PC-3 (cell line): ENCODE results near the gene PHF21B.

Source experiments
- EZH2phosphoT487 ChIP-seq: fragments of 300-600 bp; sonication (generic); IDR thresholded peaks from 2 replicates; pipeline ENCODE4 v1.6.1; 2018; ENCODE audit warnings: mild to moderate bottlenecking, antibody characterized with exemption, low read length, borderline replicate concordance
- TF ChIP-seq, protein P1 (sequence below): fragments of 300-600 bp; sonication (generic); conservative IDR thresholded peaks from 2 replicates; pipeline ENCODE4 v1.5.1; 2017; ENCODE audit warnings: antibody characterized with exemption, low read depth, mild to moderate bottlenecking, low read length

- TF ChIP-seq, protein P1, sequence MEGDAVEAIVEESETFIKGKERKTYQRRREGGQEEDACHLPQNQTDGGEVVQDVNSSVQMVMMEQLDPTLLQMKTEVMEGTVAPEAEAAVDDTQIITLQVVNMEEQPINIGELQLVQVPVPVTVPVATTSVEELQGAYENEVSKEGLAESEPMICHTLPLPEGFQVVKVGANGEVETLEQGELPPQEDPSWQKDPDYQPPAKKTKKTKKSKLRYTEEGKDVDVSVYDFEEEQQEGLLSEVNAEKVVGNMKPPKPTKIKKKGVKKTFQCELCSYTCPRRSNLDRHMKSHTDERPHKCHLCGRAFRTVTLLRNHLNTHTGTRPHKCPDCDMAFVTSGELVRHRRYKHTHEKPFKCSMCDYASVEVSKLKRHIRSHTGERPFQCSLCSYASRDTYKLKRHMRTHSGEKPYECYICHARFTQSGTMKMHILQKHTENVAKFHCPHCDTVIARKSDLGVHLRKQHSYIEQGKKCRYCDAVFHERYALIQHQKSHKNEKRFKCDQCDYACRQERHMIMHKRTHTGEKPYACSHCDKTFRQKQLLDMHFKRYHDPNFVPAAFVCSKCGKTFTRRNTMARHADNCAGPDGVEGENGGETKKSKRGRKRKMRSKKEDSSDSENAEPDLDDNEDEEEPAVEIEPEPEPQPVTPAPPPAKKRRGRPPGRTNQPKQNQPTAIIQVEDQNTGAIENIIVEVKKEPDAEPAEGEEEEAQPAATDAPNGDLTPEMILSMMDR: no peak
- no peak for TF ChIP-seq EZH2phosphoT487
These were observed 115.0 kb downstream of the PHF21B start for GRCh38 chr22:44894782-44895181.
